HG02798 (cell line): ENCODE results near the gene INHBC.
"Not testable (repeated sequence)": the region's sequence is repeated elsewhere in the genome, so short reads cannot be mapped to it uniquely, and the experiment has no call there.

ENCODE experiments used
- ATAC-seq: cut with Tn5 transposase; IDR thresholded peaks from one replicate; pipeline ENCODE4 v1.9.1; 2021; ENCODE audit warnings: mild to moderate bottlenecking; ENCODE audit not compliant: unreplicated experiment, poor library complexity

INHBC gene, protein sequence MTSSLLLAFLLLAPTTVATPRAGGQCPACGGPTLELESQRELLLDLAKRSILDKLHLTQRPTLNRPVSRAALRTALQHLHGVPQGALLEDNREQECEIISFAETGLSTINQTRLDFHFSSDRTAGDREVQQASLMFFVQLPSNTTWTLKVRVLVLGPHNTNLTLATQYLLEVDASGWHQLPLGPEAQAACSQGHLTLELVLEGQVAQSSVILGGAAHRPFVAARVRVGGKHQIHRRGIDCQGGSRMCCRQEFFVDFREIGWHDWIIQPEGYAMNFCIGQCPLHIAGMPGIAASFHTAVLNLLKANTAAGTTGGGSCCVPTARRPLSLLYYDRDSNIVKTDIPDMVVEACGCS

GRCh38 chr12:57434517-57435223 lies at the start of gene INHBC:
TSS of gene INHBC (plus strand) at chr12:57434784. CDS start at chr12:57434887, 103 bp downstream.
- no peak for ATAC-seq

DNA sequence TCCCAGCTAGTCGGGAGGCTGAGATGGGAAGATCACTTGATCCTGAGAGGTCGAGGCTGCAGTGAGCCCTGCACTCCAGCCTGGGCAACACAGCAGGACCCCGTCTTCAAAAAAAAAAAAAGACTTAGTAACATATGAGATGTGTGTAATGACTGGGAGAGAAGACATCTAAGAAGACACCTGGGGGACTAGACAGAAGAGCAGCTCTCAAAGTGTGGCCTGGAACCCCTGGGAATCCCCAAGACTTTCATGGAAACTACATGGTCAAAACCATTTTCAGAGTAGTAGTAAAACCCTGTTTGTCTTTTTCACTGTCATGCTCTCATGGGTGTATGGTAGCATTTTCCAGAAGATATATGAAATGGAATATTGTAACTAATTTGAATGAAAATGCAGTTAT lies 49.0 kb upstream of the INHBC start:
- ATAC-seq = no peak

DNA sequence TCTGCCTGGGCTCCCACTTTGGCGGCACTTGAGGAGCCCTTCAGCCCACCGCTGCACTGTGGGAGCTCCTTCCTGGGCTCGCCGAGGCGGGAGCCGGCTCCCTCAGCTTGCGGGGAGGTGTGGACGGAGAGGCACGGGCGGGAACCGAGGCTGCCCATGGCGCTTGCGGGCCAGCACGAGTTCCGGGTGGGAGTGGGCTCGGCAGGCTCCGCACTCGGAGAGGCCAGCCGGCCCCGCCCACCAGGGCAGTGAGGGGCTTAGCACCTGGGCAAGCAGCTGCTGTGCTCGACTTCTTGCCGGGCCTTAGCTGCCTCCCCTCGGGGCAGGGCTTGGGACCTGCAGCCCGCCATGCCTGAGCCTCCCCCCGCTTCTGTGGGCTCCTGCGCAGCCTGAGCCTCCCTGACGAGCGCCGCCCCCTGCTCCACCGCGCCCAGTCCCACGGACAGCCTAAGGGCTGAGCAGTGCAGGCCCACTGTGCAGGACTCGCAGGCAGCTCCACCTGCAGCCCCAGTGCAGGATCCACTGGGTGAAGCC lies 48.3 kb upstream of the INHBC start:
- no peak for ATAC-seq

- ATAC-seq = no peak
Observed at GRCh38 chr12:57388425-57388824, 46.2 kb upstream of the INHBC start.

- ATAC-seq = no peak
Observed at GRCh38 chr12:57389033-57389432, 45.6 kb upstream of the INHBC start.

DNA sequence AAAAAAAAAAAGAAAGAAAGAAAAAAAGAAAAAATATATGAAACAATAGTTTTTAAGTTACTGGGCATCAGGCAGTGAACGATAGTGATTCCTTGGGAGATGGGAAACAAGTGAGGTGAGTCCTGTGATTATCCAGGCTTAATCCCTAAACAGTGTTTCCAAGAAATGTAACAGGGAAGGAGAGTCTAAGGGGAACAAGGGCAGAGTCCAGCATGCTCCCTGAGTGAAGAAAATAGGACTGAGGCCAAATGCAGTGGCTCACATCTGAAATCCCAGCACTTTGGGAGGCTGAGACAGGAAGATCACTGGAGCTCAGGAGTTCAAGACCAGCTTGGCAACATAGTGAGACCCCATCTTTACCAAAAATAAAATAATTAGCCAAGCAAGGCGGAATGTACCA lies 44.4 kb upstream of the INHBC start:
- ATAC-seq = no peak

- ATAC-seq = no peak
Observed at GRCh38 chr12:57395121-57395520, 39.5 kb upstream of the INHBC start.

GRCh38 chr12:57397441-57397840 lies 37.1 kb upstream of the INHBC start:
- ATAC-seq = no peak

DNA sequence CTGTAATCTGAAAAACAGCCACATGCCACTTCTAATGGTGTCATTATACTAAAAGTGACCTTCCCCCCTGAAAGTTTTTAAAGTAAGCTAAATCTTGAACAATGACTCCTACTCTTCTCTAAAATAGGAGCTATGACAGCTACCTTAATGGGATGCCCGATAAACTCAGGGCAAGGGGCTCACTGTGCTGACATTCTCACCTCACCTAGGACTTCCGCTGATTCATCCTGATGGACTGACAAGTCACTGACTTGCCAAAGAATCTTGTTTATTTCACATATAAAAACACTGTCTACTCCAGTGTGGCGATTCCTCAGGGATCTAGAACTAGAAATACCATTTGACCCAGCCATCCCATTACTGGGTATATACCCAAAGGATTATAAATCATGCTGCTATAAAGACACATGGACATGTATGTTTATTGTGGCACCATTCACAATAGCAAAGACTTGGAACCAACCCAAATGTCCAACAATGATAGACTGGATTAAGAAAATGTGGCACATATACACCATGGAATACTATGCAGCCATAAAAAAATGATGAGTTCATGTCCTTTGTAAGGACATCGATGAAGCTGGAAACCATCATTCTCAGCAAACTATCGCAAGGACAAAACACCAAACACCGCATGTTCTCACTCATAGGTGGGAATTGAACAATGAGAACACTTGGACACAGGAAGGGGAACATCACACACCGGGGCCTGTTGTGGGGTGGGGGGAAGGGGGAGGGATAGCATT lies 34.7 kb upstream of the INHBC start:
- ATAC-seq = not testable (repeated sequence)

DNA sequence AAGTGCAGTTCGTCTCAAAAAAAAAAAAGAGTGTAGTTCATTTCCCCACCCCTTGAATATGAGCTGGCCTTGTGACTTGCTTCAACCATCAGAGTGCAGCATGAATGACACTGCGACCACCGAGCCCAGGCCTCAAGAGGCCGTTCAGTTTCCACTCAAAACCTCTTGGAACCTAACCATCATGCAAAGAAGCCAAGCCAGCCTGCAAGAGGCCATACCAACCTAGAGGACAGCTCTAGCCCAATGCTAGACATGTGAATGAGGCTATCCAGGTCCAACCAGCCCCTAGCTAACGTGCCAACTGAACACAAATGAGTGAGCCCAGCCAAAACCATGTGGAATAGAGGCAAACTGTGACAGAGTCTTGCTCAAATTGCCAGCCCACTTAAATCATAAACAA lies 33.4 kb upstream of the INHBC start:
- no peak for ATAC-seq

- ATAC-seq = not testable (repeated sequence)
Observed at GRCh38 chr12:57402156-57402555, 32.4 kb upstream of the INHBC start.

DNA sequence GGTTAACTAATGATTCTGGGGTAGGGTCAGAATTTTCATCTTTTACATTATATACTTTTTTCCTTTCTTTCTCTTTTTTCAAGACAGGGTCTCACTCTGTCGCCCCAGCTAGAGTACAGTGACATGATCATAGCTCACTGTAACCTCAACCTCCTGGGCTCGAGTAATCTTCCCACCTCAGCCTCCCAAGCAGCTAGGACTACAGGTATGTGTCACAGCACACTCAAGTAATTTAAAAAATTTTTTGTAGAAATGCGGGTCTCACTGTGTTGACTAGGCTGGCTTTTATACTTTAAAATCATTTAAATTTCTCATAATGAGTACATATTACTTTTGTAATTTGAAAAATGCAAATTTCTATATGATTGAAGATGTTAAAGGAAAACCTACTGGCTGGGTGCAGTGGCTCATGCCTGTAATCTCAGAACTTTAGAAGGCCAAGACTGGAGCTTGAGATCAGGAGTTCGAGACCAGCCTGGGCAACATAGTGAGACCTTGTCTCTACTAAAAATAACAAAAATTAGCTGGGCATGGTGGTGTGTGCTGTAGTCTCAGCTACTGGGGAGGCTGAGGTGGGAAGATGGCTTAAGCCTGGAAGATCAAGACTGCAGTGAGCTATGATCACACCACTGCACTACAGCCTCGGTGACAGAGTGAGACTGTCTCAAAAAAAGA lies 29.5 kb upstream of the INHBC start:
- ATAC-seq = no peak

GRCh38 chr12:57410534-57410933 lies 24.1 kb upstream of the INHBC start:
- ATAC-seq = no peak

GRCh38 chr12:57414160-57414559 lies 20.4 kb upstream of the INHBC start:
- not testable (repeated sequence) for ATAC-seq

- ATAC-seq = no peak
Observed at GRCh38 chr12:57415088-57415487, 19.5 kb upstream of the INHBC start.

DNA sequence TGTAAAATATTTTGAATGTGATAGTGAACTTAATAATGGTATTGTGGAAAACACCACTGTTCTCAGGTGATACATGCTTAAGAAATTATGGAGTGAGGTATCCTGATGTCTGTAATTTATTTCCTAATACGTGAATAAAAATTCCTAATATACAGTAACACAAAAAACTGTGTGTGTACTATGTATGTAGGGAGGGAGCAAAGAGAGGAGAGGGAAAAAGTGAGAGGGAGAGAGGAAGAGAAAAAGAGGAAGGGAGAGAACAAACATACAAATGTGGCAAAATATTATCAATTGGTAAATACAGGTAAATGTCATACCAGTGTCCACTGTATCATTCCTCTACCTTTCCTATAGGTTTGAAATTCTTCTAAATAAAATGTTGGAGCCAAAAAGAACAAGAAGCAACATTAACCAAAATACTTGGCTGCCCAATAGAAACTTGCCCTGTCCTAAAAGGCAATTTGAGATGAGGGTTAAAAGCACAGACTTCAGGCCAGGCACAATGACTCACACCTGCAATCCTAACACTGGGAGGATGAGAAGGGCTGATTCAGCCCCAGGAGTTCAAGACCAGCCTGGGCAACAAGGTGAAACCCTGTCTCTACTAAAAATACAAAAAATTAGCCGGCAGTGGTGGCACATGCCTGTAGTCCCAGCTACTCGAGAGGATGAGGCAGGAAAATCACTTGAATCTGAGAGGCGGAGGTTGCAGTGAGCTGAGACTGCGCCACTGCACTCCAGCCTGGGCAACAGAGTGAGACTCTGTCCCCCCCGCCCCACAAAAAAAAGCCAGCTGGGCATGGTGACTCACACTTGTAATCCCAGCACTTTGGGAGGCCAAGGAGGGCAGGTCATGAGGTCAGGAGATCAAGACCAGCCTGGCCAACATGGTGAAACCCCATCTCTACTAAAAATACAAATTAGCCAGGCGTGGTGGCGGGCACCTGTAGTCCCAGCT lies 18.3 kb upstream of the INHBC start:
- ATAC-seq = no peak

DNA sequence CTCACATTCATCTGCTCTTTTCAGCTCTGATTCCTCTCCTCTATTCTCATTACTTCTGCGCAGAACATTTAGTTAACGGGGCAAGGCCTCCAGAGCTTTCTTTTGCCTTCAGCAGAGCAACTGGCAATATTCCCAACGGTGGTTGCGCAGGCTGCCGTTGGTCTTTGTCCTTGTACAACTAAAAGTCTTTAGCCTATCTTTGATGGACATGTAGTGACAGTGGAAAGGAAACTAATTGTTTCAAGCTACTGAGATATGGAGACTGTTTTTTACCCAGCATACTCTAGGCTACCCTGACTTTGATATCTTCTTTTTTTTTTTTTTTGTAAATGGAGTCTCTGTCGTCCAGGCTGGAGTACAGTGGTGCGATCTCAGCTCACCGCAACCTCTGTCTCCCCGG lies 16.3 kb upstream of the INHBC start:
- ATAC-seq = no peak

GRCh38 chr12:57419495-57419894 lies 15.1 kb upstream of the INHBC start:
- no peak for ATAC-seq

DNA sequence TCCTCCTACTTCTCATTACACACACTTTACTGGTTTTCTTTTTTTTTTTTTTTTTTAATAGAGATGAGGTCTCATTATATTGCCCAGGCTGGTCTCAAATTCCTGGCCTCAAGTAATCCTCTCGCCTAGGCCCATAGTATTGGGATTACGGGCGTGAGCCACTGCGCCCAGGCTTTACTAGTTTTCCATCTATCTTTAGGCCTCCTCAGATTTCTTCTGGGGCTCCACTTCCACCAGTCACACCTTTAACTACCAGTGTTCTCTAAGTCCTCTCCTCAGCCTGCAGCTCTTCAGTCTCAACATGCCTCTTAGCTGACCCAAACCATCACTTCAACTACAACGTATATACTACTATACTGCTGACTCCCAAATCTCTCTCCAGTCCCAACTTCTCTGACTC lies 14.1 kb upstream of the INHBC start:
- ATAC-seq = no peak
